Omental fat pad (tissue), 4 donors: ENCODE measurements around the gene EIF4E3. TPM values are rescaled to one million over a fixed set of nuclear protein-coding genes. Genes with fewer than 3 reads are reported as not detected.
A peak's percentile ranks its signal among the peaks of the same experiment; 100 is the strongest.

Experiments used
- ATAC-seq: fragments of 150-250 bp; one replicate; pipeline ENCODE4 v1.9.1; 2016; ENCODE audit warnings: mild to moderate bottlenecking, moderate library complexity; ENCODE audit not compliant: low FRiP score
- DNase-seq: peaks from one replicate; pipeline ENCODE4 v3.0.0-alpha.2; 2019; ENCODE audit warnings: low spot score
- total RNA-seq, 4 donors: library from RNA; depleted of rRNA; stranded (reverse); fragments of >200 nt; gene quantifications; one replicate each; pipeline ENCODE4 v1.1.0, GENCODE V29; 2016
- TF ChIP-seq, protein P1 (sequence below), 3 donors: fragments of 450-650 bp; IDR thresholded peaks; one replicate each; pipeline ENCODE4 v1.5.1; 2016 to 2017; ENCODE audit warnings: antibody characterized with exemption in 3 of 3, mild to moderate bottlenecking in 3 of 3, moderate library complexity in 2 of 3

EIF4E3 gene
- total RNA-seq, 4 donors from 2014 or later, result 20.3 to 31.7 (median 26.3) TPM

DNA sequence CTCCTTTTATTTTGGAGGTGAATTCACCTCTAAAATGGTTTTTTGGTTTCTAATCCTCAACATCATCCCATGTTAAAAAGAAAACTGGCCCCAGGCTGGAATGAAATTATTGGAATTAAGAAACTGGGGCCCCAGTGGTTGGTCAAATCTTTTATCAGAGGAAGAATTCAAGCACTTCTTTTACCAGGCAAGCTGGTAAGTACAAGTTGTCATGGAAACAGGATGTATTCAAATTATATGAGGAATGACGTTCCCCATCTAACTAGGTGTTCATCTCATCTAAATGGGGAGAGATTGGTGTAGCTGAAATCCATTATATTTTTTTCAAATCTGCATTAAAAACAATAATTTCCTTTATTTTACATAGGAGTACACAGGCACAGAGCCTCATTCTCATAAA lies 9.7 kb upstream of the EIF4E3 start:
- no peak for ATAC-seq
- no peak for DNase-seq
- TF ChIP-seq, protein P1, sequence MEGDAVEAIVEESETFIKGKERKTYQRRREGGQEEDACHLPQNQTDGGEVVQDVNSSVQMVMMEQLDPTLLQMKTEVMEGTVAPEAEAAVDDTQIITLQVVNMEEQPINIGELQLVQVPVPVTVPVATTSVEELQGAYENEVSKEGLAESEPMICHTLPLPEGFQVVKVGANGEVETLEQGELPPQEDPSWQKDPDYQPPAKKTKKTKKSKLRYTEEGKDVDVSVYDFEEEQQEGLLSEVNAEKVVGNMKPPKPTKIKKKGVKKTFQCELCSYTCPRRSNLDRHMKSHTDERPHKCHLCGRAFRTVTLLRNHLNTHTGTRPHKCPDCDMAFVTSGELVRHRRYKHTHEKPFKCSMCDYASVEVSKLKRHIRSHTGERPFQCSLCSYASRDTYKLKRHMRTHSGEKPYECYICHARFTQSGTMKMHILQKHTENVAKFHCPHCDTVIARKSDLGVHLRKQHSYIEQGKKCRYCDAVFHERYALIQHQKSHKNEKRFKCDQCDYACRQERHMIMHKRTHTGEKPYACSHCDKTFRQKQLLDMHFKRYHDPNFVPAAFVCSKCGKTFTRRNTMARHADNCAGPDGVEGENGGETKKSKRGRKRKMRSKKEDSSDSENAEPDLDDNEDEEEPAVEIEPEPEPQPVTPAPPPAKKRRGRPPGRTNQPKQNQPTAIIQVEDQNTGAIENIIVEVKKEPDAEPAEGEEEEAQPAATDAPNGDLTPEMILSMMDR (IDR thresholded peaks at IDR 0.05), result no peak

- no peak for ATAC-seq
- TF ChIP-seq, protein P1 (IDR thresholded peaks at IDR 0.05), result no peak
These were observed 8.1 kb upstream of the EIF4E3 start for GRCh38 chr3:71733319-71733718.

GRCh38 chr3:71732637-71733036 lies 7.4 kb upstream of the EIF4E3 start:
- ATAC-seq, result no peak
- no peak for DNase-seq
- TF ChIP-seq, protein P1 (IDR thresholded peaks at IDR 0.05), result no peak

More at GRCh38 chr3:71733319-71733718, 8.1 kb upstream of the EIF4E3 start:
- no peak for DNase-seq

GRCh38 chr3:71728632-71729342 lies 3.6 kb upstream of the EIF4E3 start:
- TF ChIP-seq, protein P1 (IDR thresholded peaks at IDR 0.05), result no peak
- DNase-seq, result no peak
- no peak for ATAC-seq

DNA sequence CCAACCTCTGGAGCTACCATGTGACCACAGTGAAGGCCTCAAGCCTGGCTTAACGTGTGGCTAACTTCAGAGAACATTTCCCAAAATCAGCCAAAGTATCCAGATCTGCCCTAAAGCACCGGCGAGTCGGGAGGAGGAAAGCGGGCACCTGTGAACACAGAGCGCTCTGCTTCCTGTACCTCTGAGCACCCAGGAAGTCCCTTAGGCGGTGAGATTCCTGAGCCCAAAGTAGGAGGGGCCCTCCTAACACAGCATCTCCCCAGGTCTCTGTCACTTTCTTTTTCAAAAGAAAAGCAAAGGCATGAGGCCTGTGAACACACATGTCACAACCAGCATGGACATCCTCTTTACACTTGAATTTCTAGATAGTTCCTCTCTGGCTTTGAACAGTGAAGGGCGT lies 944 bp upstream of the EIF4E3 start:
- DNase-seq, result no peak
- TF ChIP-seq, protein P1 (IDR thresholded peaks at IDR 0.05), result no peak
- no peak for ATAC-seq

DNA sequence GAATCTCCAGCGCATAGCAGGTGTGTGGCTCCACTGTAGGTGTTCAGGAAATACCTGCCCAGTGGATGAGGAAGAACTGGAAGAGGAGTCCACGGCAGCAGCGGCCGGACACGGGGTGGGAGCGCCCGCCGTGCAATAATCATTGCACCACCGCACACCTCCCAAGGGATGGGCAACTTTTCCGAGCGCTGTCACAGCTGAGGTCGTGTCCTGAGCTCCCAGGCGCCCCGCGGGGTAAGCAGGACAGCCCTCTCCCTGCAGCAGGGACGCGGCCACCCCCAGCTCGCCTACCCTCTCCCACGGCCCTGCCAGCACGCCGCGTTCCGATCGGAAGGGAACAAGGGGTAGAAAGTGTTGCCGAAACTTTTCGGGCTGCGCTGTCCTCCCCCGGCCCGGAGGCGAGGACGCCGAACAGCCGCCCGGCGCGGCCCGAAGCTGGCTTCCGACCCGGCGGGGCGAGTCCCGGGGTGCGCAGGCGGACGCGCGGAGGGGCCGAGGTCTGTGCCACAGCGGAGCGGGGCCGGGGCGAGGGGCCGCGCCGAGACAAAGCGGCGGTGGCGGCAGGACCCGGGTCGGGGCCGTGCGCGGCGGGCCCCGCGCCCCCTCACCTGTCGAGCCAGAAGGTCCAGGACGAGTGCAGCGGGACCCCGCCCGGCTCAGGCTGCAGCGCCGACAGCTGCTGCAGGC lies 475 bp downstream of the EIF4E3 start:
- DNase-seq (no peak), ATAC-seq (peak; percentile 62)
- TF ChIP-seq, protein P1 (IDR thresholded peaks at IDR 0.05), result no peak

DNA sequence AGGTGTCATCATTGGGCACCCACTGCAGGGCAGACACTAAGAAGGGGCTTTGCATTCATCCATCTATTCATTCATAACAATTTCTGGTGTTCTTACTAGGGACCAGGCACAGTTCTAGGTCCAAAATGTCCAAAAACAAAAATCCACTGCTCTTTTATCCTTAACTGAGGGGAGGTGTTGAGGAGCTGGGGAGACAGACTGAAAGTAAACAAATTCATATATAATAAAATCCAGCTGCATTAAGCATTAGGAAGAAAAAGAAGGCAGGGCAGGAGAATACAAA lies 1.1 kb downstream of the EIF4E3 start:
- TF ChIP-seq, protein P1 (IDR thresholded peaks at IDR 0.05), result no peak
- ATAC-seq, result no peak
- no peak for DNase-seq
